Erythroblast (primary cell): ENCODE measurements around the gene FOXF1.

Source experiments
- DNase-seq, 2 experiments: peaks; one replicate each; lab custom pipeline; 2025; lab: John Stamatoyannopoulos, UW
- GATA1 ChIP-seq: IDR thresholded peaks from 2 replicates; pipeline ENCODE4 v1.6.1; 2011; ENCODE audit warnings: low read depth, mild to moderate bottlenecking, control low read depth, low read length, moderate library complexity
- POLR2A ChIP-seq: IDR thresholded peaks from 2 replicates; pipeline ENCODE4 v1.6.1; 2011; ENCODE audit warnings: mild to moderate bottlenecking, low read length

Gene FOXF1

GRCh38 chr16:86496262-86496928 lies 13.9 kb upstream of the FOXF1 start:
- TF ChIP-seq GATA1 (no peak), POLR2A (no peak)
- DNase-seq = no peak

GRCh38 chr16:86496929-86497461 lies 13.3 kb upstream of the FOXF1 start:
- no peak for TF ChIP-seq POLR2A
- TF ChIP-seq GATA1 = no peak
- DNase-seq = no peak

GRCh38 chr16:86497551-86498021 lies 12.7 kb upstream of the FOXF1 start:
- TF ChIP-seq POLR2A (no peak), GATA1 (no peak)
- DNase-seq = no peak

GRCh38 chr16:86498155-86498670 lies 12.1 kb upstream of the FOXF1 start:
- TF ChIP-seq GATA1 = no peak
- no peak for TF ChIP-seq POLR2A
- DNase-seq = no peak

- DNase-seq = no peak
- TF ChIP-seq GATA1 (no peak), POLR2A (no peak)
These were observed 11.5 kb upstream of the FOXF1 start for GRCh38 chr16:86498671-86499439.

- no peak for DNase-seq
- TF ChIP-seq POLR2A (no peak), GATA1 (no peak)
These were observed 10.9 kb upstream of the FOXF1 start for GRCh38 chr16:86499440-86499786.

GRCh38 chr16:86499889-86500707 lies 10.2 kb upstream of the FOXF1 start:
- no peak for TF ChIP-seq POLR2A
- TF ChIP-seq GATA1 = no peak
- DNase-seq = no peak

- no peak for TF ChIP-seq POLR2A
- TF ChIP-seq GATA1 = no peak
- DNase-seq = no peak
These were observed 9.4 kb upstream of the FOXF1 start for GRCh38 chr16:86500708-86501510.

GRCh38 chr16:86501989-86502855 lies 8.1 kb upstream of the FOXF1 start:
- TF ChIP-seq GATA1 = no peak
- TF ChIP-seq POLR2A = no peak
- DNase-seq = no peak

- no peak for DNase-seq
These were observed 7.2 kb upstream of the FOXF1 start for GRCh38 chr16:86502856-86503748.

GRCh38 chr16:86503830-86504229 lies 6.5 kb upstream of the FOXF1 start:
- TF ChIP-seq POLR2A (no peak), GATA1 (no peak)
- no peak for DNase-seq

More at GRCh38 chr16:86502856-86503748, 7.2 kb upstream of the FOXF1 start:
- TF ChIP-seq POLR2A (no peak), GATA1 (no peak)
